ENCODE measurements around the gene PRR12. TPM values are rescaled to one million over a fixed set of nuclear protein-coding genes. Genes with fewer than 3 reads are reported as not detected.

Gene PRR12
- total and polyA plus RNA-seq, 9 of the 15 experiments (the other 6 are each of a cell fraction or from before 2014, with no cell fraction given), result 0.01 to 21.1 (median 0.98) TPM

- peak in 1 of 2 experiments; percentile 23; a peak in 1 of 4 replicates for TF ChIP-seq ZNF318 (IDR thresholded peaks at IDR 0.05; ENCODE audit: borderline replicate concordance in 1 of 2, low read depth in 1 of 2)
- no peak for TF ChIP-seq AFF4 (CRISPR knock-in tag; IDR thresholded peaks at IDR 0.05)
- no peak for TF ChIP-seq CBFA2T2 (conservative IDR thresholded peaks at IDR 0.05)
- TF ChIP-seq TAF1 (IDR thresholded peaks at IDR 0.05; ENCODE audit: control insufficient read depth, extremely low read depth, insufficient read depth, low read length, severe bottlenecking), result peak; percentile 73
- TF ChIP-seq FOXJ2 (tag; IDR thresholded peaks at IDR 0.05), result peak; percentile 66; the same call in 1 of the 2 replicates
- TF ChIP-seq ZNF589 (CRISPR knock-in tag; IDR thresholded peaks at IDR 0.05; ENCODE audit: low read depth), result 0 out of 2 replicates have a peak, but pooled peaks have one; percentile 48
- no peak for TF ChIP-seq PPARD (CRISPR knock-in tag; IDR thresholded peaks at IDR 0.05)
- no peak for TF ChIP-seq ZNF280B (CRISPR knock-in tag; IDR thresholded peaks at IDR 0.05)
- no peak for TF ChIP-seq NFATC3 (IDR thresholded peaks at IDR 0.05)
- TF ChIP-seq CTBP1 (IDR thresholded peaks at IDR 0.05; ENCODE audit: borderline replicate concordance), result peak; percentile 21; the same call in 1 of the 2 replicates
- peak; percentile 54; the same call in 1 of the 2 replicates for TF ChIP-seq NBN (IDR thresholded peaks at IDR 0.05; ENCODE audit: low read depth)
- no peak for TF ChIP-seq ZBTB1 (CRISPR knock-in tag; IDR thresholded peaks at IDR 0.05; ENCODE audit: borderline replicate concordance, low read depth)
- TF ChIP-seq POLR2B (IDR thresholded peaks at IDR 0.05; ENCODE audit: low read depth, partially characterized antibody), result peak; percentile 80
Measured at GRCh38 chr19:49665351-49666119, 74.6 kb downstream of the PRR12 start, which contains the start of the genes BCL2L12 and IRF3 (continued).

All from K562 (cell line).